ENCODE measurements around the gene UBE2E3.
"Not testable (repeated sequence)": the region's sequence is repeated elsewhere in the genome, so short reads cannot be mapped to it uniquely, and the experiment has no call there.

Gene UBE2E3

DNA sequence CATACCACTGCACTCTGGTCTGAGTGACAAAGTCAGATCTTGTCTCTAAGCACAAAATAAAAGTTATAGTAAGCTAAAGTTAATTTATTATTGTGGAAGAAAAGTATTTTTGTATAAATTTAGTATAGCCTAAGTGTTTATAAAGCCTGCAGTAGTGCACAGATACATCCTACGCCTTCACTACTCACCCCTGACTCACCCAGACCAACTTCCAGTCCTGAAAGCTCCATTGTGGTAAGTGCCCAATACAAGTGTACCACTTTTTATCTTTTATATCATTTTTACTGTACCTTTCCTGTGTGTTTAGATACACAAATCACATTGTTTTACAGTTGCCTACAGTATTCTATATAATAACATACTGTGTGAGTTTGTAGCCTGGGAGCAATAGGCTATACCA, 57.5 kb downstream of the UBE2E3 start:
- DNase-seq, result no peak

- no peak for DNase-seq
These were observed 58.4 kb downstream of the UBE2E3 start for GRCh38 chr2:181038796-181039195.

DNA sequence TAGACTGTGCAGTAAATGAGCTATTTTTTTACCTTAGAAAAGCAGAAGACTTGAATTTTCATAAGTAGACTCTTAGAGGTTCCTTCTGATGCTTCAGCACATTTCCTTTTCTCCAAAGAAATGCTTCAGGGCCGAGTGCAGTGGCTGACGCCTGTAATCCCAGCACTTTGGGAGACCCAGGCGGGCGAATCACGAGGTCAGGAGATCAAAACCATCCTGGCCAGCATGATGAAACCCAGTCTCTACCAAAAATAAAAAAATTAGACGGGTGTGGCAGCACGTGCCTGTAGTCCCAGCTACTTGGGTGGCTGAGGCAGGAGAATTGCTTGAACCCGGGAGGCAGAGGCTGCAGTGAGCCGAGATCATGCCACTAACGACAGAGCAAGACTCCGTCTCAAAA, 60.4 kb downstream of the UBE2E3 start:
- not testable (repeated sequence) for DNase-seq

DNA sequence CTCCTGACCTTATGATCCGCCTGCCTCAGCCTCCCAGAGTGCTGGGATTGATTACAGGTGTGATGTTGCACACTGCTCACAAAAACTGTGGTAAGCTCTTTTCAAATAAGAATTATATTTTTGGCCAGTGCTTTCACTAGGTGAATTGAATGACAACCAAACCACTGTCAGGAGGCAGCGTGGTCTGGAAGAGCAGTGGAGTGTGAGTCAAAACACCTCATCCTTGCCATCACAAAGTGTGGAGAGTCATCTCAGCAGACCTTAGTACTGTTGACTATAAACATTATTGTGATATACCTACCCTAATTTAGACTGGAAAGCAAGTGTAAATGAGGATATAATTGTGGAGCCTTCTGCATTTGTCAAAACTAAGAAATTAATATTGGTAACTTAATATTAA, 61.3 kb downstream of the UBE2E3 start:
- no peak for DNase-seq

DNA sequence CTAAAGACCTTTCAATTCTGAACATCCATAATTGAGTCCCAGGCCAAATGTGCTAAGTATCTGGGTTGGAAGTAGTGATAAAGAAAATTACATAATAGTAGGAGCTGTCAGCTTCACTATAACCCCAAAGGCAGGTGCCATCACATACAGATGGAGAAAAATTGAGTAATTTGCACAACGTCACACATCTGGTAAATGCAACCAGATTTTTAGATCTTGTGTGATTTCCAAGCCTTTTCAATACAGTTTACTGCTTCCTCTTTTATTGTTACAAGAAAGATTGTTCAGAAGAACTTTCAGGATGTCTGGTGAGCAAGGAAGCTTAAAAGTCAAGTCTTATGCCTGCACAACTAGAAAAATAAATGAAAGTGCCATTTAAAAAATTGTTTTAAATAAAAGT, 62.3 kb downstream of the UBE2E3 start:
- DNase-seq, result no peak

DNA sequence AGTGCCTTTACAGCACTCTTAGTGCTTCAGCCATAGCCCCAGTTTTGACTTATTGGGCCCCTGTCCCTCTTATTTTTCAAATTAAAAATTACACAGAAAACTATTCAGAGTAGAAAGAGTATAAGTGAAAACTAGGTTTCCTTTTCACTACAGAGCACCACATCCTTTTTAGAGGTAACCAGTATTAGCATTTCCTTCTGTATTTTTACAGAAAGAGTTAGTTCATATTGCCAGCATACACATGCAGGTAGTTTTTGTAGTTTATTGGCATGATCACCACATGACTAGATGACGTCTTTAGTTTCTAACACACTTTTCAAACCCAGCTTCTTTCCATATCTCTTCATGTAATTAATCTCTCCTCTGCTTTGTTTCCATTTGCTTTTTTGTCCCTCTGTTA, 66.4 kb downstream of the UBE2E3 start:
- DNase-seq, result no peak

DNA sequence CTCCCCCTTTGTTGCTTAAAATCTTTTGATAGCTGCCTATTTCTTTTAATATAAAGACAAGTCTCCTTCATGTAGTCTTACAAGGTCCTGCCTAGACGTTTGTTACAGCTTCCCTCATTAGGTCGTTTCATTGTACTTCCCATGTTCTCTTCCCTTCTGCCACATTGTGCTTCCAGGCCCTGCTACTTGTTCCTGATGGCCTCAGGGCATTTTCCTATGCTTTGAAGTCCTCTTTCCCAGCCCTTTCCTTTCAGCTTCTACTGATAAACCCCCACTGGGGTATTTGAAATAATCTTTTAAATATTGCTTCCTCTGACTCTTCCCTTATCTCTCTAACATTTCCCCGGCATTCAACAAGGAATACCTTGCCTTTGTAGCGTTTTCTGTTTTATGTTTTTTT, 67.4 kb downstream of the UBE2E3 start:
- DNase-seq, result no peak

DNA sequence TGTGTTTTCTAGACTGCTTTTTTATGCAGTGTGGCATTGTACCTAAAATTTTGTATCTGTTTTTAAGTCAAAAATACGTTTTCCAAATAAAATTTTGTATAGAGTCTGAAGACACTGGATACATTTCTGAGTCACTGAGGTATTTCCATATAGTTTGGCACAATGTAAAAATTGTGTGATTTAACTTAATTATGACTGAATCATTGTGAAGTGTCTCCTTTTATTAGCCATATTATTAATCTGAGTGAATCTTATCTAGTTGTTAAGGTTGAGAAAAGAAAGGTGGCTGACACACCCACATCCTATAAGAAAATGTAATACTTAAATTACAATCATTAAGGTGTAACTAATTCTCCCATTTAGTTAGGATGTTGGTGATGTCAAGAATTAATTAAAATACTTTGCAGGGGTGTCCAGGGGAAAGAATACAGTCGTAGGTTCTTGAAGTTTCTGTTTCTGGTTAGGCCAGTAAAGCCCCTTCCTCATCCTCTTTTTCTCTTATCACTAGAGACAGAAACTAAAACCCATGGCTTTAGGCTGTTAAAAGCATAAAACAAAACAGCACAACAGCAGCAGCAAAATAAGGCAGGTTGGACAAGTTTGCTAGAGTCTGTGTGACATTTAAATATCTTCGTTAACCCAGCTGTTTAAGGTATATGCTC, 71.6 kb downstream of the UBE2E3 start:
- no peak for DNase-seq

GRCh38 chr2:181052523-181052891, 72.1 kb downstream of the UBE2E3 start:
- DNase-seq, result no peak

DNA sequence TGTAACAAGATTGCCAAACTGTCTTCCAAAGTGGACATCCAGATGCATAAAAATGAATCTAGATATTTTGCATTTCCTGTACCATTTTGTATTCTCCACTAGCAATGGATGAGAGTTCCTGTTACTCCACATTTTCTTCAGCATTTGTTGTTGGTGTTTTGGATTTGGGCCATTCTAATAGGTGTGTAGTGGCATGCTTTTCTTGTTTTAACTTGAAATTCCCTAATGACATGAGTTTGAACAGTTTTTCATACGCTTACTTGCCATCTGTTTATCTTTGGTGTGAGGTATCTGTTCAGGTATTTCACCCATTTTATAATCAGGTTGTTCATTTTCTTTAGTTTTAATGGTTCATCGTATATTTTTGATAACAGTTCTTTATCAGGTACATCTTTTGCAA, 73.9 kb downstream of the UBE2E3 start:
- no peak for DNase-seq

- no peak for DNase-seq
These were observed 74.4 kb downstream of the UBE2E3 start for GRCh38 chr2:181054843-181055242.

- DNase-seq, result peak in 5 of 6 experiments; percentile 2 to 63 (median 18)
These were observed 78.2 kb downstream of the UBE2E3 start for GRCh38 chr2:181058378-181059269.

- DNase-seq, result no peak
These were observed 83.3 kb downstream of the UBE2E3 start for GRCh38 chr2:181063696-181064095.

- DNase-seq, result no peak
These were observed 85.1 kb downstream of the UBE2E3 start for GRCh38 chr2:181065458-181065857.

GRCh38 chr2:181066333-181066732, 85.9 kb downstream of the UBE2E3 start:
- no peak for DNase-seq

DNA sequence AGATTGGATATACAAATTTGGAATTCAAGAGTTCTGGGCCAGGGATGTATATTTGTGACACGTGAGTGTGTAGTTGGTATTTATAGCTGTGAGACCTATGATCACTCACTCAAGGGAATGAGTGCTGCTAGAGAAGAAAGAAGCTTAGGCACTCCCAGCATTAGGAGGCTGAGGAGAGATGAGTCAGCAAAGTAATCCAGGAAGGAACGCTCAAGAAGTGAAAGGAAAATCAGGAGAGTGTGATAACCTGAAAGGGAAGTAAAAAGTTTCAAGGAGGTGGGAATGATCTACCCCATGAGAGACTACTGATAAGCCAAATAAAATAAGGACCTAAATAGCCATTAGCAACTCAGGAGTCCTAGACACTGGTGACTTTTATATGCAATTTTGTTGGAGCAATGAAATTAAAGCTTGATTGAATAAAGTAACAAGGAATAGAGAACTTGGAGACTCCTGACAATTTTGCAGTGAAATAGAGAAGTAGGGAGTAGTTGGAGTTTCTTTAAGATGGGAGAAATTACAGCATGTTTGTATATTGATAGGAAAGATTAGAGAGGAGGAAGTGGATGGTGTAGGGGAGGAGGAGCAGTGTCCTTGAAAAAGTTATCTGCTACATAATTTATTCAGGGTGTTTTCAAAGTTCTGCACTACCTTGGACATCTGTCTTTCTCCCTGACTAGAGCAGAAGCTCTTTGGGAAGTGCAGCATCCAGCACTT, 89.9 kb downstream of the UBE2E3 start:
- DNase-seq, result no peak

- no peak for DNase-seq
These were observed 90.4 kb downstream of the UBE2E3 start for GRCh38 chr2:181070836-181071200.

DNA sequence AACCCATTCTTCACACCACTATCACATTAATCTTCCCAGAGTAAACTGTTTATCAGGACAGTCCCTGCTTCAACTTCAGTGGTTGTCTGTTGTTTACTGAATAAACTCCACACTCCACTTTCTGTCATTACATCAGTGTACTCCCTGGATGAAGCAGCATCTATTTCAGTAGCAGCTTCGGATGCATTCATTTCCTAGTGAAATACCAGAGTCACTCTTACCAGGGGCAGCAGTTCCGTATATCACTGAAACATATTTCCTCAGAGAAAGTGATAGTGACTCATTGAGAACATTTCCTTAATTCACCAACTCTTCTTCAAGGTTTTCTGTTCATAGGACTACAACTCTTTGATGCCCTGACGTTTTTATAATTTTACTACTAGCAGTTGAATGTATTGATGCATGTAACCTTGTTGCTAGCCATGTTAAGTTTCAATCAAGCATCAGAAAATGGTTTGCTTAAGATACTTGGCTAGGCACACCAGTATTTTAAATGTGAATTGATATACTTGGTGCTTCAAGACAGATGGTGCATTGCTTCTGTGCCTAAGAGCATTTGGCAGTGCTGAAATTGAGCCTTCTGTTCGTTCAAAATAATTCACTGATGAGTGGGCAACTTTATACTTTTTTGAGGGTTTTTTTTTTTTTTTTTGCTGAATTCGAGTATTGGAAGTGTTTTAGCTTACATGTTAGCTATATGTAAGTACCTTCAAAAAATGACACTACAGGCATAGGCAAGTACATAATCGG, 92.3 kb downstream of the UBE2E3 start:
- DNase-seq, result no peak

GRCh38 chr2:181073896-181074295, 93.5 kb downstream of the UBE2E3 start:
- DNase-seq, result no peak

DNA sequence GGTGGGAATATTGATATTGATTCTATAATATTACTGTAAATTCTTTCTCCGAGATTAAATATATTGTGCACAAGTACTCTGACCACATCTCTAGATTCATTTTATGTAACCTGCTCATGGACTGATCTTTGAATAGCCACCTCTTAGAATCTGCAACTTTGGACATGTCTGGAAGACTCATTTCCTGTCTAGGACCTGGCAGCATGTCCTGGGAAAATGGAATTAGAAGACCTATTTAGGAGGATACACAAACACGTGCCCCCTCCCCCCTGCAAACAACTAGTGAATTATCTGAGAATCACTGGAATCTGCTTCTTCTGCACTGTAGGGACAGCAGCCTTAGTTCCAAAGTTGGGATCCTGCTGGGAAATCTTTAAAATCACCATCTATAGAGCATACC, 94.1 kb downstream of the UBE2E3 start:
- no peak for DNase-seq

GRCh38 chr2:181076658-181077057, 96.3 kb downstream of the UBE2E3 start:
- no peak for DNase-seq

- peak in 4 of 6 experiments; percentile 1 to 71 (median 58) for DNase-seq
These were observed 96.8 kb downstream of the UBE2E3 start for GRCh38 chr2:181077128-181077709.

DNA sequence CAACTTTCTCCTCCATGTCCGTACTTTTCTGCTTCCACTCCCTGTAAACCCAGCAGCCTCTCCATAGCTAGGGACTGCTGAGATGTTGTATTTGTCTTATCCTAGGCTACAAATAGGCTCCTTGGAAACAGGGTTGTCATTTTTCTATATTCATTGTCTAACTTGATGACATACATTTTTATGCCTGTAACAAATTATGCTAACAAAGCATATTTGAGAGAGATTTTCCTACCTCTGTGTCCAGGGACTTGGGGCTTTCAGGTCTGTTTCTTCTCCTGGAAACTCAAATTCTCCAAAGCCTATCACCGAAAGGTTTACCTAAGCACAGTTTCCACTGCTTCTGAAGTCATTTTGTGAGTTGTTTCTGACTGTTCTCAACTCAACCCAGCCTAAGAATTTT, 102.7 kb downstream of the UBE2E3 start:
- no peak for DNase-seq

Data from stimulated activated naive CD4-positive, alpha-beta T cell (primary cell).